Mesodermal cell (in vitro differentiated cells): Measurements from ENCODE around the gene PSMD8.
A peak's percentile ranks its signal among the peaks of the same experiment; 100 is the strongest.

ENCODE experiments used
- H3K27ac ChIP-seq: 2 replicates; pipeline ENCODE4 v1.7.0; 2013; ENCODE audit warnings: mild to moderate bottlenecking, low read depth, low read length, moderate library complexity; ENCODE audit not compliant: severe bottlenecking
- H3K36me3 ChIP-seq: 2 replicates; pipeline ENCODE4 v1.7.1; 2013; ENCODE audit warnings: mild to moderate bottlenecking, low read length, moderate library complexity; ENCODE audit not compliant: control insufficient read depth, insufficient read depth
- H3K4me1 ChIP-seq: one replicate; pipeline ENCODE4 v1.7.1; 2013; ENCODE audit warnings: mild to moderate bottlenecking, low read length; ENCODE audit not compliant: insufficient read depth, control insufficient read depth, poor library complexity, severe bottlenecking
- H3K4me3 ChIP-seq: 2 replicates; pipeline ENCODE4 v1.7.0; 2013; ENCODE audit warnings: low read length, control low read depth, mild to moderate bottlenecking; ENCODE audit not compliant: insufficient read depth, poor library complexity, severe bottlenecking; ENCODE audit errors: extremely low read depth
- H3K9me3 ChIP-seq: 2 replicates; pipeline ENCODE4 v1.7.1; 2013; ENCODE audit warnings: mild to moderate bottlenecking, low read length, moderate library complexity; ENCODE audit not compliant: control insufficient read depth
- WGBS, 2 experiments: methylation state at CpG; one replicate each; pipeline ENCODE4 v1.1.5; 2013; ENCODE audit warnings: missing lambda C conversion rate in 2 of 2; ENCODE audit not compliant: insufficient coverage in 2 of 2; 5-methylcytosine and 5-hydroxymethylcytosine counted together

Gene PSMD8

DNA sequence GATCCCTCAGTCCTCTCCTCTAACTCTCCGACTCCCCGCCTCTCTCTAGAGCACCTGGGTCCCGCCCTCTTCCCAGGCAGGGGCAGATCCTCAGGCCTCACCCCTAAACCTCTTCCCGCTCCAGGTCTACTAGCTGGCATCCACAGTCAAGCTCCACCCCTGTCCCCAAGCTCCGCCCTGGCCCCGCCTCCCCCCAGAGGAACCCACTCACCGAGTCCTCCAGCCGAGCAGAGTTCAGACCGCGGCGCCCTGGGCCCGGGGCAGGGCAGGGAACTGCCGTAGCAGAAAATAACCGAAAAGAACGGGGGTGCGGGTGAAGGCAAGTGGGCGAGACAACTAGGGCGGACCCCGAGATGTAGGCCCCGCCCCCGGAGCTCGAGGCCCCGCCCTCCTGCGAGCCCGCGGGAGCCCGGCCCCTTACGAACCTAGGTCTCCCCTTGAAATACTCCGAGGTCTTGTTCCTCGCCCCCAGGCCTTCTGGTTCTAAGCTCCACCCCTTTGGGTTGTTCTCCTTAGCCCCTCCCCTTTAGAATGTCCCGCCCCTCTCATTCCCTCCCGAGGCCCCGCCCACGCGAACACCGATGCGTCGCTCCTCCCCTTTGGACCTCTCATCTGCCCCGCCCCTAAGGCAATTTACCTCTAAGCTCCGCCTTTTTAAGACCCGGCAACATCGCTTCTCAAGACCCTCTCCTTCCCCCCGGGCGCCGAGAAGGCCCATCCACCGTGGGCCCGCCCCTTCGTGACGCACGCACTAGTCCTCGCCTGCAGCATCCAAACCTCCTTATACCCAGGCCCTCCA is 13.4 kb downstream of the PSMD8 start, which contains the start of gene GGN:
Gene GGN, minus strand, starts transcription at position 485 of the 799 bp plus-strand sequence. CDS start 773 bp downstream, outside the sequence.
- Histone ChIP-seq H3K27ac (peak within 1 kb of the TSS; percentile 86), H3K4me1 (peaks cover 19% of the 10 kb centered on the region), H3K4me3 (peak within 1 kb of the TSS; percentile 68), H3K9me3 (no peaks in the 10 kb centered on the region), H3K36me3 (peaks cover 41% of the 10 kb centered on the region)
- 2 to 4% methylated on average over 38 to 49 of the region's 51 CpGs for WGBS, 2 experiments

GRCh38 chr19:38388349-38389100 is 14.2 kb downstream of the PSMD8 start, which contains the start of gene SPRED3:
TSS of gene SPRED3 (plus strand) at chr19:38388697. CDS start at chr19:38390303, 1,606 bp downstream.
- Histone ChIP-seq H3K9me3 (no peaks in the 10 kb centered on the region), H3K4me1 (peaks cover 19% of the 10 kb centered on the region), H3K4me3 (peak within 1 kb of the TSS; percentile 68), H3K36me3 (peaks cover 41% of the 10 kb centered on the region), H3K27ac (peak within 1 kb of the TSS; percentile 86)
- 0% methylated on average over 21 of the region's 46 CpGs for WGBS, 2 experiments

DNA sequence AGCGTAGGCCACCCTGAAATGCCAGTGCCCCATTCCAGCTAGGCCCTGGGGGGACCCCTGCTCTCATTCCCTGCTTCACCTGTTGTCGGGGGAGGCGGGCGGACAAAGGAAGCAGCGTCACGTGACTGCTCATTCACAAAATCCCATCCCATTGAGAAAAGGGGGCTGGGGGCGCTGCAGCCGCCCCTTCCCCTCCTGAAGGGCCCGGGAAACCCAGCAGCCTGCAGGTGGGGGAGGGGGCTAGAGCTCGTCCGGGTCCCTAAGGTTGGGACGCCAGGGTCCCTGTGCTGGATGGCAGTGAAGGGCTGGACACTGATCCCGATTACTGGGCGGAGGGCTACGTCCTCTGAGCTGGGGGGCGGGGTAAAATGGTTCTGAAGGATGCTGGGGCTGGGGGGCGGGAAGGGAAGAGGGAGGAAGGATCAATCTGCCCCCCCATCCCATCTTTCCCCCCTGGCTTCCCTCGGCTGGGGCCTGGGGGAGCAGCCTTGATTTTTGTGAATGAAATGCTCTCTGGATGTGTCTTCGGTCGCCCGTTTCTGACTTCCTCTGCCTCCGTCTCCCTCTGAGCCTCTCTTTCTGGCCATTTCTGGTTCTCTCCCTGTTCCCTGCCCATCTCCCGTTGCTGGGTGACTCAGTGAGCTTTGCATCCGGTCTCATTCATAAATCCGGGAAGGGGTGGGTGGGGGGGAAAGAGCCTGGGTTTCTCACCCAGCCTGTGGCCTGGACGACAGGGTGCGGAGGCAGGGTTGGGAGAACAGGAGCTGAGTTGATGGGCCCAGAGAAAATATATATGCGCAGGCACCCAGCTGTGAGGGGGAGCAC is 14.9 kb downstream of the PSMD8 start:
- 4 to 18% methylated on average over 5 of the region's 28 CpGs for WGBS, 2 experiments
- peaks cover 41% of the 10 kb centered on the region for H3K36me3 ChIP-seq
- no peaks in the 10 kb centered on the region for H3K9me3 ChIP-seq
- H3K4me3 ChIP-seq: peak overlapping the region; percentile 68
- peak overlapping the region; percentile 86 for H3K27ac ChIP-seq
- H3K4me1 ChIP-seq: peaks cover 19% of the 10 kb centered on the region

- no peak overlapping the region for H3K27ac ChIP-seq
- WGBS, 2 experiments: 39 to 40% methylated on average over 5 to 12 of the region's 22 CpGs
- no peaks in the 10 kb centered on the region for H3K9me3 ChIP-seq
- peaks cover 46% of the 10 kb centered on the region for H3K36me3 ChIP-seq
- H3K4me1 ChIP-seq: peaks cover 19% of the 10 kb centered on the region
- peak overlapping the region; percentile 68 for H3K4me3 ChIP-seq
Measured at GRCh38 chr19:38389957-38390924, 15.9 kb downstream of the PSMD8 start.

DNA sequence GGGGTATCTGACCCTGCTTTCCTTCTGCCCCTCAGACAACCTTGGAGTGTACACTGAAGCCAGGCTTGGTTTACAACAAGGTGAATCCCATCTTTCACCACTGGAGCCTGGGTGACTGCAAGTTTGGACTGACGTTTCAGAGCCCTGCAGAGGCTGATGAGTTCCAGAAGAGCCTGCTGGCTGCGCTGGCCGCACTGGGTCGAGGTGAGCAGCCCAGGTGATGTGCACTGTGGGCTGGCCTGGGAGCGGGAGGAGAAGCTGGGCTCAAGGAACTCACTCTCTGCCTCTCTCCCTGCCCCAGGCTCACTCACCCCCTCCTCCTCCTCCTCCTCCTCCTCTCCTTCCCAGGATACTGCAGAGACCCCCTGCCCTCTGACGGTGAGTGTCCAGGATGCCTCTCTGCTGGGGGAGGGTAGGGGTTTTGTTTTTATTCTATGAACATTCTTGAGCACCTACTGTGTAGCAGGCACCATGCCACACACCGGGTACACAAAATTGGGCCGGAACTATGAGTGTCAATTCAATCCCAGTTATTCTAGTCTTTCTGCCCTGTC is 17.6 kb downstream of the PSMD8 start:
- H3K36me3 ChIP-seq: peaks cover 51% of the 10 kb centered on the region
- H3K4me3 ChIP-seq: no peak overlapping the region
- no peaks in the 10 kb centered on the region for H3K9me3 ChIP-seq
- no peak overlapping the region for H3K27ac ChIP-seq
- 73 to 77% methylated on average over 3 to 5 of the region's 8 CpGs for WGBS, 2 experiments
- peaks cover 18% of the 10 kb centered on the region for H3K4me1 ChIP-seq

- H3K4me1 ChIP-seq: peaks cover 15% of the 10 kb centered on the region
- no peaks in the 10 kb centered on the region for H3K9me3 ChIP-seq
- H3K36me3 ChIP-seq: peaks cover 53% of the 10 kb centered on the region
- 83 to 88% methylated on average over 6 of the region's 6 CpGs for WGBS, 2 experiments
- no peak overlapping the region for H3K4me3 ChIP-seq
- H3K27ac ChIP-seq: no peak overlapping the region
Measured at GRCh38 chr19:38392707-38393308, 18.4 kb downstream of the PSMD8 start.

GRCh38 chr19:38394488-38394887 is 20.1 kb downstream of the PSMD8 start:
- H3K4me3 ChIP-seq: no peak overlapping the region
- WGBS, 2 experiments: 82 to 92% methylated on average over 26 to 30 of the region's 30 CpGs
- H3K36me3 ChIP-seq: peaks cover 53% of the 10 kb centered on the region
- H3K9me3 ChIP-seq: no peaks in the 10 kb centered on the region
- peaks cover 19% of the 10 kb centered on the region for H3K4me1 ChIP-seq
- H3K27ac ChIP-seq: no peak overlapping the region

DNA sequence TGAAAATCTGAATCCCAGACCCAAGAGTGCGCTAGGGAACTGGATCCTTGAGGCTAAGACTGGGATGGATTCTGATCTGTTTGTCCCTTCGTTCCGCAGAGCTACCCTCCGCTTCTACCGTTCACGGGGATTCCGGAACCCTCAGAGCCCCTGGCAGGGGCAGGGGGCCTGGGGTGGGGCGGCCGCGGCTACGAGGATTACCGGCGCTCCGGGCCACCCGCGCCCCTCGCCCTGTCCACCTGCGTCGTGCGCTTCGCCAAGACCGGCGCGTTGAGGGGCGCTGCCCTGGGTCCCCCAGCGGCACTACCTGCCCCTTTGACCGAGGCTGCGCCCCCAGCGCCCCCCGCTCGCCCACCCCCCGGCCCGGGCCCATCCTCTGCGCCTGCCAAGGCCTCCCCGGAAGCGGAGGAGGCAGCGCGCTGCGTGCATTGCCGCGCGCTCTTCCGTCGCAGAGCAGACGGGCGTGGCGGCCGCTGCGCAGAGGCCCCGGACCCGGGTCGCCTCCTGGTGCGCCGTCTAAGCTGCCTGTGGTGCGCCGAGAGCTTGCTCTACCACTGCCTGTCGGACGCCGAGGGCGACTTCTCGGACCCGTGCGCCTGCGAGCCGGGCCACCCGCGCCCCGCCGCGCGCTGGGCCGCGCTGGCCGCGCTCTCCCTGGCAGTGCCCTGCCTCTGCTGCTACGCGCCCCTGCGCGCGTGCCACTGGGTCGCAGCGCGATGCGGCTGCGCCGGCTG is 21.2 kb downstream of the PSMD8 start:
- Histone ChIP-seq H3K27ac (no peak overlapping the region), H3K9me3 (no peaks in the 10 kb centered on the region), H3K4me3 (no peak overlapping the region), H3K4me1 (peaks cover 22% of the 10 kb centered on the region), H3K36me3 (peaks cover 53% of the 10 kb centered on the region)
- WGBS, 2 experiments: 97% methylated on average over 73 to 82 of the region's 86 CpGs

DNA sequence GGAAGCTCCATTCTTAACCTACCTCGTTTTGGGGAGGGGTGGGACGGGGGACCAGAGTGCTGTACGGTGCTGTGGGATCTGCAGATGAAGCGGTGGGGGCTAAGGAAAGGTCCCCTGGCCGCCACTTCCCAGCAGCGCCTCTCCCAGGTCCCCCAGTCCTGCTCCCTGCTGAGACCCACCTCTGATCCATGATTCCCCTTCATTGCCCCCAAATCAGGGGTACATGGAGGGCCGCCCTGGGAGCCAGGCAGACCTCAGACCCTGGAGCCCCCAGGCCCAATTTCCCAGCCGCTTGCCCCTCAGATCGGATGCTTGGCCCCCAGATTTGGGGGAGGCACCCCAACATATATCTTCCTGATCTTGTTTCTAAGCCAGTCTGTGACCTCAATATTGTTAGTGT is 24.7 kb downstream of the PSMD8 start:
- no peak overlapping the region for H3K4me3 ChIP-seq
- H3K27ac ChIP-seq: no peak overlapping the region
- peaks cover 19% of the 10 kb centered on the region for H3K4me1 ChIP-seq
- 33 to 75% methylated on average over 1 to 2 of the region's 9 CpGs for WGBS, 2 experiments
- no peaks in the 10 kb centered on the region for H3K9me3 ChIP-seq
- H3K36me3 ChIP-seq: peaks cover 26% of the 10 kb centered on the region
